ENCODE measurements around the gene RSAD2.

Gene RSAD2

GRCh38 chr2:6939071-6939470 is 61.5 kb downstream of the RSAD2 start:
- no peaks in the 10 kb centered on the region for H3K36me3 ChIP-seq (ENCODE audit: insufficient read depth, low read length)
- no peak overlapping the region for H3K4me2 ChIP-seq (ENCODE audit: low read length)
- no peaks in the 10 kb centered on the region for H3F3A ChIP-seq (ENCODE audit: insufficient read depth, low read length)
- H2AFZ ChIP-seq (ENCODE audit: low read length), result no peak overlapping the region
- H3K27me3 ChIP-seq (ENCODE audit: insufficient read depth, low read length), result no peaks in the 10 kb centered on the region
- H3K4me3 ChIP-seq (ENCODE audit: low read depth, low read length, poor library complexity, severe bottlenecking), result no peak overlapping the region
- no peaks in the 10 kb centered on the region for H4K20me1 ChIP-seq (ENCODE audit: insufficient read depth, low read length)
- H3K27ac ChIP-seq (ENCODE audit: low read depth, low read length, poor library complexity, severe bottlenecking), result no peak overlapping the region
- TF ChIP-seq EZH2 (IDR thresholded peaks at IDR 0.05; ENCODE audit: borderline replicate concordance, low read length), result no peak
- TF ChIP-seq CTCF (IDR thresholded peaks at IDR 0.05; ENCODE audit: low read length), result no peak
- H3K9me2 ChIP-seq (ENCODE audit: low read depth, low read length), result no peaks in the 10 kb centered on the region
- no peaks in the 10 kb centered on the region for H3K4me1 ChIP-seq (ENCODE audit: insufficient read depth, low read length, severe bottlenecking)
- H3K9me3 ChIP-seq (ENCODE audit: low read length), result no peaks in the 10 kb centered on the region
- no peaks in the 10 kb centered on the region for H3K79me2 ChIP-seq (ENCODE audit: insufficient read depth, low read length)
- H3K9ac ChIP-seq (ENCODE audit: low read length), result no peak overlapping the region

- H3K27me3 ChIP-seq (ENCODE audit: insufficient read depth, low read length), result 0 out of 2 replicates have a peak, but pooled peaks cover 4% of the 10 kb centered on the region
- no peaks in the 10 kb centered on the region for H4K20me1 ChIP-seq (ENCODE audit: insufficient read depth, low read length)
- H3K9me2 ChIP-seq (ENCODE audit: low read depth, low read length), result no peaks in the 10 kb centered on the region
- no peaks in the 10 kb centered on the region for H3K79me2 ChIP-seq (ENCODE audit: insufficient read depth, low read length)
- no peaks in the 10 kb centered on the region for H3K4me1 ChIP-seq (ENCODE audit: insufficient read depth, low read length, severe bottlenecking)
- H2AFZ ChIP-seq (ENCODE audit: low read length), result no peak overlapping the region
- no peak overlapping the region for H3K4me2 ChIP-seq (ENCODE audit: low read length)
- H3K9ac ChIP-seq (ENCODE audit: low read length), result no peak overlapping the region
- no peaks in the 10 kb centered on the region for H3K36me3 ChIP-seq (ENCODE audit: insufficient read depth, low read length)
- TF ChIP-seq CTCF (IDR thresholded peaks at IDR 0.05; ENCODE audit: low read length), result no peak
- TF ChIP-seq EZH2 (IDR thresholded peaks at IDR 0.05; ENCODE audit: borderline replicate concordance, low read length), result no peak
- H3F3A ChIP-seq (ENCODE audit: insufficient read depth, low read length), result no peaks in the 10 kb centered on the region
- H3K9me3 ChIP-seq (ENCODE audit: low read length), result no peaks in the 10 kb centered on the region
- no peak overlapping the region for H3K27ac ChIP-seq (ENCODE audit: low read depth, low read length, poor library complexity, severe bottlenecking)
- H3K4me3 ChIP-seq (ENCODE audit: low read depth, low read length, poor library complexity, severe bottlenecking), result no peak overlapping the region
These were observed 63.2 kb downstream of the RSAD2 start for GRCh38 chr2:6940820-6941219.

- no peak overlapping the region for H2AFZ ChIP-seq (ENCODE audit: low read length)
- H3K9me2 ChIP-seq (ENCODE audit: low read depth, low read length), result no peaks in the 10 kb centered on the region
- no peak overlapping the region for H3K9ac ChIP-seq (ENCODE audit: low read length)
- no peaks in the 10 kb centered on the region for H3K9me3 ChIP-seq (ENCODE audit: low read length)
- H3K4me2 ChIP-seq (ENCODE audit: low read length), result no peak overlapping the region
- no peaks in the 10 kb centered on the region for H3K79me2 ChIP-seq (ENCODE audit: insufficient read depth, low read length)
- H3F3A ChIP-seq (ENCODE audit: insufficient read depth, low read length), result no peaks in the 10 kb centered on the region
- no peak for TF ChIP-seq EZH2 (IDR thresholded peaks at IDR 0.05; ENCODE audit: borderline replicate concordance, low read length)
- TF ChIP-seq CTCF (IDR thresholded peaks at IDR 0.05; ENCODE audit: low read length), result no peak
- H3K36me3 ChIP-seq (ENCODE audit: insufficient read depth, low read length), result no peaks in the 10 kb centered on the region
- 0 out of 2 replicates have a peak, but pooled peaks cover 4% of the 10 kb centered on the region for H3K27me3 ChIP-seq (ENCODE audit: insufficient read depth, low read length)
- H3K4me3 ChIP-seq (ENCODE audit: low read depth, low read length, poor library complexity, severe bottlenecking), result no peak overlapping the region
- H3K27ac ChIP-seq (ENCODE audit: low read depth, low read length, poor library complexity, severe bottlenecking), result no peak overlapping the region
- H4K20me1 ChIP-seq (ENCODE audit: insufficient read depth, low read length), result no peaks in the 10 kb centered on the region
- no peaks in the 10 kb centered on the region for H3K4me1 ChIP-seq (ENCODE audit: insufficient read depth, low read length, severe bottlenecking)
These were observed 63.9 kb downstream of the RSAD2 start for GRCh38 chr2:6941299-6942046.
